HG02798 (cell line): Measurements from ENCODE around the gene BARX1.
"Not testable (repeated sequence)": the region's sequence is repeated elsewhere in the genome, so short reads cannot be mapped to it uniquely, and the experiment has no call there.

Source experiments
- ATAC-seq: cut with Tn5 transposase; IDR thresholded peaks from one replicate; pipeline ENCODE4 v1.9.1; 2021; ENCODE audit warnings: mild to moderate bottlenecking; ENCODE audit not compliant: unreplicated experiment, poor library complexity

Gene BARX1, protein sequence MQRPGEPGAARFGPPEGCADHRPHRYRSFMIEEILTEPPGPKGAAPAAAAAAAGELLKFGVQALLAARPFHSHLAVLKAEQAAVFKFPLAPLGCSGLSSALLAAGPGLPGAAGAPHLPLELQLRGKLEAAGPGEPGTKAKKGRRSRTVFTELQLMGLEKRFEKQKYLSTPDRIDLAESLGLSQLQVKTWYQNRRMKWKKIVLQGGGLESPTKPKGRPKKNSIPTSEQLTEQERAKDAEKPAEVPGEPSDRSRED

DNA sequence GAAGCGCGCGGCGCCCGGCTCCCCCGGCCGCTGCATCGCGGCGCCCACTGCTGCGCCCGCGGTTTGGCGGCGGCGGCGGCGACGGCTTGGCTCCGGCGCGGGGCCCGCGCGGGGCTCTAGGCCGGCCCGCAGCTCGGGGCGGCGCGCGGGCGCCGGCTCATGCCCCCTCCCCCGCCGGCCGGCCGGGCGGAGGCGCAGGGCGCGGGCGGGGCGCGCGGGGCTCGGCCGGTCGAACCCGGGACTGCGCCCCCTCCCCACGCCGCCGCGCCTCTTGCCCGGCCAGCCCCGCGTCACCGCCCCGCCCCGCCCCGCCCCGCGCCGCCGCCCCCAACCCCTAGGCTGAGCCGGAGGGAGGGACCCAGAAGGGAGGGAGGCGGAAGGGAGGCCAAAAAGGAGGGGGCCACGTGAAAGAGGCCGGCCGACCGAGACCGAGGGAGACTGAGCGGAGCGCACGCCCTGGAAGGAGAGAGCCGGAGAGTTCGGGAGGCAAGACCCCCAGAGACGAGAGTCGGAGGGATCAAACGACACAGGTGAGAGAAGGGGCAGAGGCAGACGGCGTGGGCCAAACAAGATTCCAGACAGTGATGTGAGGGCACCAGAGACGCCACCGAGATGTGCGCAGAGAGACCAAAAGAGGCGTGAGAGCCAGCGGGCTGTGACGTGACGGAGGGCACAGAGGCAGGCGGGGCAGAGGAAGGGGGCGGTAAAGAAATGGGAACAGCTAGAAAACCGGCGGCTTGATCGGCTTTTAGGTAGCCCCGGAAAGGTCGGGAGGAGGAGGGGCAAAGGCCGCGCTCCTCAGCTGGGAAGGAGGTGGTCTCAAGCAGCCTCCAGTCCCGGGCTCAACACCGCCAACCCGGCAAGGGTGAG lies at the start of gene BARX1:
Gene BARX1 (minus strand): TSS at position 245 of the 870 bp plus-strand sequence. CDS start 209 bp downstream, at position 36.
- ATAC-seq, result no peak

DNA sequence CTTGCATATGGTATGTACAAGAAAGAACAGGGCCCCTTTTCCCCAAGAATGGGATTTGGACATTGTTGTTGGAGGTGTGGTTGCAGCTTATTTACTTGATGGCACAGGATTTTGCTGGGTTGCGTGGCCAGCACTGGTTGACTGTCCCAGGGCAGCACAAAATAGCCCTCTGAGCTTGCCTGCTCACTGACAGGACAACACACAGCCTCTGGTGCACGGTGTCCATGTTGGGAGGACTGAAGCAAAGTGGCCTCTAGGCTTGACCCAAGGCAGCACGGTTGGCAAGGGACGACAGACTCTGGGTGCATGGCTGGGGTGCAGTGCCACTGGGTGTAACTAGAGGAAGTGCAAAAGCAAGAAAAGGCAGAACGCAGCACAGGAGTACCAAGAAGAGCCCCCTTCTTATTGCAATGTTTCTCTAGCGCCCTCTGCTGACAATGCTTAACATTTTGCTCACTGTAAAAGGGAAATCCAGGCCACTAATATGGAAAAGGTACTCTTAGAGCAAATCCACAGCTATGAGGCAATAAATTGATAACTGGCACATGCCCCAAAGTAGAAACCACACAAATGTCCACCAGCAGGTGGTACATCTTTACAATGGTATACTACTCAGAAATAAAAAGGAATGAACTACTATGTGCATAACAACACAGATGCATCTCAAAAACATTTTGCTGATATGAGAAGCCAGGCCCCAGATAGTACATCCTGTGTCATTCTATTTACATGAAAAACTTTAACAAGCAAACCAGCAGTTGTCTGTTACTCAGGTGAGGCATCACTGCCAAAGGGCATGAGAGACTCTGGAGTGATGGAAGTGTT lies 47.4 kb upstream of the BARX1 start:
- no peak for ATAC-seq

DNA sequence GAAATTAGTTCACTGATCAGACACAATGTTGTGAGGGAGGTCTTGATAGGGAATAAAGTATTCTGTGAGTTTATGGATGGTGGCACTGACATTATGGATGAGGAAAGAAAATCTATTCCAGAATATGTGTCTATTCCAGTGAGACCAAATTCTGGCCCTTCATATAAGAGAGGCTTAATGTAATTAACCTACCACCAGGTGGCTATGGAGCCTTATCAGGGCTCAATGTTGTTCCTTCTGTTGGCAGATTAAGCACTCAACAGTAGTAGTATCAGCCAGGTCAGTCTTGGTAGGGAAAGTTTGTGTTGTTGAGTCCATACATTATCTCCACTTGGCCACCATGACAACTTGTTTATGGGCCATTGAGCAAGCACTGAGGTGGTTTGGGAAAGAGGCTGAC lies 41.7 kb upstream of the BARX1 start:
- ATAC-seq, result no peak

DNA sequence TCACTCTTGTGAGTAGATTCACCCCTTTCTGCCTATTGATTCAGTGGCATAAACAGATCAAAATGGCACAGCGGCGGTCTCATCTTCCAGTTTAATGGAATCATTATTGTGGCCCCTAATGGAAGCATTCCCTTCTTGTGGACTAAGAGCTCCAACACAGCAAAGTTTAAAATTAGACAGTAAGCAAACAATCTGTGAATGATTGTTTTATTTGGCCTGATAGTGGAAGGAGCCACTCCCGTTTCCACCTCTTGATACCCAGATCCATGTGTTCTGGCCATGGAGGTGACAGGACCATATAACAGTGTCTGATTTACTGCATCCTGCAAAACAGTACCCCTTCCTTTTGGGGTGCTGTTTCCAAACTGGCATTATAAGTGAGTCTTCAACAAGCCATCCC lies 41.2 kb upstream of the BARX1 start:
- ATAC-seq, result no peak

DNA sequence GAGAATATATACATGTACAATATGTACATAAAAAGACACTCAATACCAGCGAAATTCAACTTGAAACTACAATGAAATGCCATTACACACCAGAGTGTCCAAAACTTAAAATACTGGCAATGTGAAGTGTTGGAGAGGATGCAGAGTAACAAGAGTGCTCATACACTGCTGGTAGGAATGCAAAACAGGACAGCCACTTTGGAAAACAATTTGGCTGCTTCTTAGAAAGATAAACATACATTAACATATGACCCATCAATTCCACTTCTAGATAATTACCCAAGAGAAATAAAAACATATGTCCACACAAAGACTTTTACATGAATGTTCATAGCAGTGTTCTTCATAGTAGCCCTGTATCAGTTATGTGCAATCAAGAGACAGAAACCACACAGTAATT lies 39.4 kb upstream of the BARX1 start:
- ATAC-seq, result no peak

DNA sequence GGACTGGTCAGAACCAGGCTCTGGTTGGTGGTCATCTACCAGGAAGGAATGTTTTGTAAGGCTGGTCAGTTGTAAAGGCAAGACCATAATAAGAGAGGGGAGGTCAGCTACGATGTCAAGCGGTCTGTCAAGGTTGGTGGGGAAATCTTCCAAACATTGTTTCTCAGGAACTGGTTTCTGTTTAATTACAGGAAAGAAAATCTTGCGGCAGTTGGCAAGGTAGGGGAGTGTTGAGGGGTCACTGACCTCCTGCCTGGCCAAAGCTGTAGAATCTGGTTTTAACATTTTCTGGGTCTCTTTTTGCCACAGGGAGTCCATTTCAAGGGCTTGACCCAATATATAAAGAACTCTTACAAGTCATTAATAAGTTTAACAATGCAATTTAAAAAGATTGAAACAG lies 39.0 kb upstream of the BARX1 start:
- no peak for ATAC-seq

DNA sequence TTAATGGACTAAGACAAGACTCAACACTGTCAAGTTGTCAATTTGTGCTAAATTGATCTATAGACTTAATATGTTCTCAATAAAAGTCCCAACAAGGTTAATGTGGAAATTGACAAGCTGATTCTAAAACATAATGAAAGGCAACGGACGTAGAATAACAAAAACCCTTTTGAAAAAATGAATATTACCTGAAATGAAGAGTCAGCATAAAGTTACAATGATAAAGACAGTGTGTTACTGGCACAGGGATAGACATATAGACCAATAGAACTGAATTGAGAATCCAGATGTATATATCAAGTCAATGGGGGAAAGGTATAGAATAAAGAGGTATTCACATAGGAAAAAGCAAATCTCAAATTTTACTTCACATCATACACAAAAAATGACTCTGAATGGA lies 37.7 kb upstream of the BARX1 start:
- ATAC-seq, result no peak

DNA sequence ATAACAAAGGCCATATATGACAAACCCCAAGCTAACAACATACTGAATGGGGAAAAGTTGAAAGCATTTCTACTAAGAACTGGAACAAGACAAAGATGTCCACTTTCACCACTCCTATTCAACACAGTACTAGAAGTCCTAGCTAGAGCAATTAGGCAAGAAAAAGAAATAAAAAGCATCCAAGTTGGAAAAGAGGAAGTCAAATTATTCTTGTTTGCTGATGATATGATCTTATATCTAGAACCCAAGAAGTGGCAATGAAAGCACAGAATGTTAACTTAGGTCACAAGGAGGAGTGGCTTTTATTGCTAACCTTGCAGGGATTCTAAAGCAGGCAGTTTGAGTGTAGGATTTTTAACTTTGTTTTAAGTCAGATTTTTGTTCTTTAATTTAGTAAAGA lies 35.3 kb upstream of the BARX1 start:
- no peak for ATAC-seq

DNA sequence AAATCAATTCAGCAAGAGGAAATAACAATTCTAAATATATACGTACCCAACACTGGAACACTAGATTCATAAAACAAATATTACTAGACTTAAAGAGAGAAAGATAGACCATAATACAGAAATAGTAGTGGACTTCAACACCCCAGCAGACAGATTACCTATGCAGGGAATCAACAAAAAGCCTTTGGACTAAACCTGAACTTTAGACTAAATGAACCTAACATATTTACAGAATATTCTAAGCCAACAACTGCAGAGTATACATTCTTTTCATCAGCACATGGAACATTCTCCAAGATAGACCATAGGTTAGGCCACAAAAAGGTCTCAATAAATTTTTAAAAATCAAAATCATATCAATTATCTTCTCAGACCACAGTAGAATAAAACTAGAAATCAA lies 32.9 kb upstream of the BARX1 start:
- ATAC-seq, result no peak

DNA sequence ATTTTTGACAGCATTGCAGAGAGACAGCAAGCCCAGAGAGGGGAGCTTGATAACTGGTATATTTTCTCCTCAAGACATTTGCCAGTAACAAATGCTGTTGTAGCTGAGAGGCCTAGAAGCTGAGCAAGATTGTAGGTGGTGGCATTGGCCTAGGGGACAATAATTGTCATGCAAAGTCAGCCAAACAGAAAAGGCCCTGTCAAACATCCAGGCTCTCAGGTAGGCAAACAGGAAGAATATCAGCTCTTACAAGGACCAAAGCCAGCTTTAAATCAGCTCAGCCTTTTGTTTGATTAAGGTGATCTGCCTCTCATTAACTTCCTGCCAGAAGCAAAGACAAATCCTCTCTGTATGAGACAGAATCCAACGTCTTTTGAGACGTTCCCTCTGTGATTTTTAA lies 29.7 kb upstream of the BARX1 start:
- no peak for ATAC-seq

DNA sequence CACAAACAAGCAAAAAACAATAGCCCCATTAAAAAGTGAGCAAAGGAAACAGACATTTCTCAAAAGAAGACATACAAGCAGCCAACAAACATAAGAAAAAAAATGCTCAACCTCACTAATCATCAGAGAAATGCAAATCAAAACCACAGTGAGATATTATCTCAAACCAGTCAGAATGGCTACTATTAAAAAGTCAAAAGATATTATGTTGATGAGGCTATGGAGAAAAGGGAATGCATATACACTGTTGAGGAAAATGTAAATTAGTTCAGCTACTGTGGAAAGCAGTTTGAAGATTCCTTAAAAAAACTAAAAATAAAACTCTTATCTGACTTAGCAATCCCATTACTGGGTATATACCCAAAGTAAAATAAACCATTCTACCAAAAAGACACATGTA lies 28.7 kb upstream of the BARX1 start:
- ATAC-seq, result no peak

DNA sequence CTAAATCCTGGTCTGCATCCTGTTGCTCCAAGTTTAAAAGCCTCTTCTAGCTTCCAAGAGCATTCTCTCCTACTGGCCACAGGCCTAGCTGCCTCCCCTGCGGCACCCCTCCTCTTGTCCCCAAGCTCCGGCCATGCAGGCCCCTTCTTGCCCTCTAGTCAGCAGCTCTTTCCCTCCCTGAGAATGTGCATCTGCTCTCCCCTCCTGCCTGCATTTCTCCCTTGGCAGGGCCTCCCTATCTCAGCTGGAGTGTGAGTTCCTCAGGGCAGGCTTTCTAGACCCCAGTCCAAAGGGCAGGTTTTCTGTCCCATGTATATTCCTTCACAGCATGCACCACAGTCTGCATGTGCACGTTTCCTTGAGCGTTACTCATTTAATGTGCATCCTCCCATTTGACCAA lies 24.6 kb upstream of the BARX1 start:
- no peak for ATAC-seq

DNA sequence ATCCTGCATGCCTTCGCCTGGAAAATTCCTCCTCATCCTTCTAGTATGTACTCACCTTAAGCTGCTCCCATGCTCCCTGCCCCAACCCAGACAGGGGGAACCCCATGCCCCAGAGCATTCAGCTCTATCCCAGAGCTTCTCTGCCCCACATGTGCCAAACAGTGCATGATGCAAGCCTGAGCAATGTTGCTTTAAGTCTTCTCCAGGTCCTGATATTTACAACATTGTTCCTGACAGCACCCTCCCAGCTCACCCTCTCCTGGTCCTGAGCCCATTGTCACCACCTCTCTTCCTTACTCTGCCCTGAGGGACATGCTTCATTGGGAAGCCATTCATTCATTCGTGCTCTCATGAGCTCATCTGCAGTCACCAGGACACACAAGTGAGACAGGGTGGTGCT lies 23.4 kb upstream of the BARX1 start:
- ATAC-seq, result no peak

DNA sequence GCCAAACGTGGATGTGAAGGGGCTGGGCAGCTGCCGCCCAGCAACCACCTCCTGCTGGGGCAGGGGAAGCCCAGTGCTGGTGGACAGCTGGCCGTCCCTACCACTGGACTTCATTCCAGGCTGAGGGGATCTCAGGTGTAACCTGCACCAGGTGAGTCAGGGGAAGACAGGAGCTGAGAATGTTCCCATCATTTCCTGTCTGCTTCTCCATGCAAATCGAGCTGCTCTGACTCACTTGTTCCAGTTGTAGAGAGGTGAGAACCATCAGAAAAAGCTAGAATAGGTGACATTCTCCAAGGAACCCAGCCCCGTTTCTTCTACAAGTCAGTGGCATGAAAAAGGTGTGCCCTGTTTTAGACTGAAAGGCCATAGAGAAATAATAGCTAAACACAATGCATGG lies 21.8 kb upstream of the BARX1 start:
- no peak for ATAC-seq

DNA sequence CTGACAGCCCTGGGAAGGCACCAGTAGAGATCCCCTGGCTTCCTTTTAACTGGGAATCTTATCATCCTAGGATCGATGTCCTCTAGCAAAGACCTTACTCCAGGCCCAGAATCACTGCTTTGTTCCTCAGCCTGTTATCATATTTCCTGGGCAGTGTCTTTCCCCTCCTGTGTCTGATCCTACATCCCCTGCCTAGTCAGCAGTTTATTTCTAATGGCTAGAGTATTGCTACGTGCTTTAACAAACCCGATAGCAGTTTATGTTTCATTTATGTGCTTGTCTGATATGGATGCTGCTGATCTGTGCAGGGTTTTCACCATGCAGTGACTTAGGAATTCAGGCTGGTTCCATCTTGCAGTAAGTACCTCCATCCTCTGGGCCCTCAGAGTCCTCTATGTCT lies 20.9 kb upstream of the BARX1 start:
- ATAC-seq, result no peak

DNA sequence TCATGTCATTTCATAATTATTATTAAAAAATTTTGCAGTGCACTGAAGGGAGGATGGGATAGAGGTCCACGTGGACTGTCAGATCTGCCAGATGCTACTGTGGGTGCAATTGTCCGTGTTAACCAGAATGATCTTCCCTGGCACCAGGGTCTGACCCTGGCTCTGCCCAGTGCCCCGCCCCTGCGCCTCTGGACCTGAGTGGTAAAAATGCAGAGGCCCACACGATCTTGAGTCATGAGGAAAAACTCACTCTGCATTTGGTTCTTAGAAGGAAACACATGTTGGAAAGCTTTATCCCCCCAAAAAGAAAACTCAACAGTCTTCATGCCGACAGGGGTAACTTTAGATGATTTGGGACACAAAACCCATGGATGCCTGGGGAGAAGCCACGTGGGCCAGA lies 20.1 kb upstream of the BARX1 start:
- ATAC-seq, result no peak

DNA sequence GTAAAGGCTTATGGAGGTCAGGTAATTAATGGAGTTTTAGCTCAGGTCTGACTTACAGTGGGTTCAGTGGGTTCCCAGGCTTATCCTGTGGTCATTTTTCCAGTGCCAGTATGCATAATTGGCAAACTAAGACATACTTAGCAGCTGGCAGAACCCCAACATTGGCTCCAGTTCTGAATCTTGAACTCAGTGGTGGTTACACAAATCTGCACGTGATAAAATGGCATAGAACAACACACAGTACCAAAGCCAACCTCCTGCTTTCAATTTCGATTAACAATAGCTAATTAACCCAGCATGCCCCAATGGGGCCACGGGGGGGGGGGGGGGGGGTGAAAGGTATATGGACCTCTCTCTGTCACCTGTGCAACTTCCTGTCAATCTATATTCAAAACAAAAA lies 19.0 kb upstream of the BARX1 start:
- no peak for ATAC-seq

DNA sequence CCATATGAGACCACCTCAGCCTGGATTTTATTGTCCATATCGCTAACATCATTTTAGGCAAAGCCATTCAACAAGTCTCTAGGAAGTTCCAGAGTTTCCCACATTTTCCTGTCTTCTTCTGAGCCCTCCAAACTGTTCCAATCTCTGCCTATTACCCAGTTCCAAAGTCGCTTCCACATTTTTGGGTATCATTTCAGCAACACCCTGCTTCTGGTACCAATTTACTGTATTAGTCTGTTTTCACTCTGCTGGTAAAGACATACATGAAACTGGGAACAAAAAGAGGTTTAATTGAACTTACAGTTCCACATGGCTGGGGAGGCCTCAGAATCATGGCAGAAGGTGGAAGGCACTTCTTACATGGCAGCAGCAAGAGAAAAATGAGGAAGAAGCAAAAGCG lies 17.5 kb upstream of the BARX1 start:
- ATAC-seq, result not testable (repeated sequence)

DNA sequence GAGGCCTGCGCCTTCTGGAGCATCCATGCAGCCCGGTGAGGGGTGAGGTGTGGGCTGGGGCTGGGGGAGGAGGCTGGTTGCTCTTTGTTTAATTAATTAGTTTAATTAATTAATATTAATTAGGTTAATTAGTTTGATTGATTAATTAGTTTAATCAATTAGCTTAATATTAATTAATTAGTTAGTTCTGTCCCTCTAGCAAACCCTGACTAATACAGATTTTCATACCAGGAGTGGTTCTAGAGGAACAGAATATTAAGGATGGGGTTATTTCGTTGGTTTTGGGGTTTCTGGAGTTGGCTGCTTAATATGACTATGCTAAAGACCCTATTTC lies 14.1 kb upstream of the BARX1 start:
- ATAC-seq, result no peak

DNA sequence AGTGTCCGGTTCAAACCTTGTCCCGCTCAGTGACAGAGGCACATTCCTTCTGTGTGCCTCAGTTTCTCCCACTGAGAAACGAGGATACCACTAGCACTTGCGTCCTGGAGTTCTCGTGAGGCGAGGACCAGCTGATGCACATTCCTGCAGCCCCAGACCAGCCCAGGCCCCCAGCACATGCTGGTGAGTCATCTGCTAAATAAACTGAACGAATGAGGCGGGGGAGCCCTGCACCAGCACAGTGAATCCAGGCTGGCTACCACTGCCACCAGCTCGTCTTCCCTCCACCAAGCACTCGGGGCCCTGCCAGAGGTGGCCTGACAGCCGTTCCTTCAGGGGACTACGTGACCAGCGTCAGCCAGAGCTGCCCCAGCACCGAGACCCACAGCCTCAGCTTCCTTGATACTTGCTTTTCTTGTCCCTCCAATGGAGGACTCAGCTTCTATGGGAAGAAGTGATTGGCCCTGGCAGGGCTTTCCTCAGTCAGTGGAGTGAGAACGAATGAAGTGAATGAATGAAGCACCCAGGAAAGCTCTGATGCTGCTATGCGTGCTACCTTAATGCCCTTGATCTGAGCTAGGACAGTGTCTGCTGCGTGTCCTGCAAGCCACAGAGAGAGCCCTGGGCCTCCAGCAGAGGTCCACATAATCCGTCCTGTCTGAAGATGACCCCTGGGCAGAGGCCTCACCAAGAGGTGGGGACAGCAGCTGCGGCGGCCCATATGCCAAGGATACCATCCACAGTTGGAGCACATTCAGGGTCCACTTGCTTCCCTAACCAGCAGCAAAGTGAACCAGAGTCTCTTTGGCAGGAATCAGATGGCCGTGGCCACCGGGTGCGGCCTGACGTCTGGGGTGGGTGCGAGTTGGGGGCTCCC lies 13.5 kb upstream of the BARX1 start:
- no peak for ATAC-seq
